Measurements from ENCODE around the gene GNAI2.

Gene GNAI2

GRCh38 chr3:50192689-50193141 lies 43.3 kb upstream of the GNAI2 start:
- TF ChIP-seq CTCF (conservative IDR thresholded peaks at IDR 0.05; ENCODE audit: control insufficient read depth, insufficient read depth, low read depth, low read length): peak; percentile 96
- DNase-seq (ENCODE audit: low read depth): peak; percentile 50
- no peak overlapping the region for H3K4me3 ChIP-seq (ENCODE audit: control insufficient read depth, low read depth, low read length)

GRCh38 chr3:50193286-50193685 lies 42.7 kb upstream of the GNAI2 start:
- H3K4me3 ChIP-seq (ENCODE audit: control insufficient read depth, low read depth, low read length): no peak overlapping the region
- TF ChIP-seq CTCF (conservative IDR thresholded peaks at IDR 0.05; ENCODE audit: control insufficient read depth, insufficient read depth, low read depth, low read length): no peak
- DNase-seq (ENCODE audit: low read depth): no peak

- H3K4me3 ChIP-seq (ENCODE audit: control insufficient read depth, low read depth, low read length): no peak overlapping the region
- no peak for TF ChIP-seq CTCF (conservative IDR thresholded peaks at IDR 0.05; ENCODE audit: control insufficient read depth, insufficient read depth, low read depth, low read length)
- DNase-seq (ENCODE audit: low read depth): no peak
Observed at GRCh38 chr3:50193746-50194127, 42.3 kb upstream of the GNAI2 start.

GRCh38 chr3:50194128-50194902 lies 41.7 kb upstream of the GNAI2 start:
- DNase-seq (ENCODE audit: low read depth): peak; percentile 52
- peak; percentile 59 for TF ChIP-seq CTCF (conservative IDR thresholded peaks at IDR 0.05; ENCODE audit: control insufficient read depth, insufficient read depth, low read depth, low read length)
- H3K4me3 ChIP-seq (ENCODE audit: control insufficient read depth, low read depth, low read length): no peak overlapping the region

- TF ChIP-seq CTCF (conservative IDR thresholded peaks at IDR 0.05; ENCODE audit: control insufficient read depth, insufficient read depth, low read depth, low read length): no peak
- no peak for DNase-seq (ENCODE audit: low read depth)
- no peak overlapping the region for H3K4me3 ChIP-seq (ENCODE audit: control insufficient read depth, low read depth, low read length)
Observed at GRCh38 chr3:50194903-50195500, 41.0 kb upstream of the GNAI2 start.

GRCh38 chr3:50195501-50196252 lies 40.3 kb upstream of the GNAI2 start:
- peak; percentile 34 for DNase-seq (ENCODE audit: low read depth)
- no peak for TF ChIP-seq CTCF (conservative IDR thresholded peaks at IDR 0.05; ENCODE audit: control insufficient read depth, insufficient read depth, low read depth, low read length)
- H3K4me3 ChIP-seq (ENCODE audit: control insufficient read depth, low read depth, low read length): no peak overlapping the region

Measured in fibroblast of mammary gland (primary cell).